K562 (cell line): ENCODE results near the gene ASIC3. TPM values are rescaled to one million over a fixed set of nuclear protein-coding genes. Genes with fewer than 3 reads are reported as not detected.
"Not testable (repeated sequence)": the region's sequence is repeated elsewhere in the genome, so short reads cannot be mapped to it uniquely, and the experiment has no call there.

Experiments used
- ATAC-seq: fragments of 200-7000 bp; cut with Tn5 transposase; 3 replicates; pipeline ENCODE4 v1.9.1; 2020; ENCODE audit warnings: moderate library complexity
- BruUV-seq: library from RNA; stranded (reverse); fragments of 400-500 nt; replicated peaks from 2 replicates; lab custom pipeline; 2021; lab: Mats Ljungman, UMichigan
- CTCF ChIA-PET: fragments of 300-600 bp; formaldehyde crosslinking; extraction: SDS; loops from one replicate; lab custom pipeline; 2021; ENCODE audit warnings: low intra/inter-chr PET ratio; lab: Yijun Ruan, JAX
- POLR2A ChIA-PET: fragments of 300-600, 350-650 bp; sonication (Branson Sonifier 250); formaldehyde crosslinking; extraction: SDS; loops from one replicate; lab custom pipeline; 2021; ENCODE audit warnings: antibody characterized with exemption, inconsistent platforms; lab: Yijun Ruan, JAX
- DNase-seq, 4 experiments: peaks; one replicate each; pipeline versions ENCODE4 v3.0.0 to v3.0.0-alpha.2; 2011 to 2018; ENCODE audit warnings: low spot score in 3 of 4, mixed read lengths in 3 of 4; ENCODE audit errors: extremely low read depth in 1 of 4
- FAIRE-seq: peaks from 2 replicates; lab custom pipeline; 2011; peaks lifted over from hg19 to GRCh38; lab: Jason Lieb, UNC
- H2AFZ ChIP-seq: 2 replicates; pipeline ENCODE4 v1.6.0; 2011; ENCODE audit warnings: low read depth, low read length, control low read depth, inconsistent platforms
- H3K27ac ChIP-seq: fragments of 200-600 bp; 3 replicates; pipeline ENCODE4 v1.8.0; 2011; ENCODE audit warnings: low read depth, mild to moderate bottlenecking, control low read depth, inconsistent platforms, low read length, moderate library complexity, mixed read lengths; ENCODE audit errors: extremely low read depth
- H3K27me3 ChIP-seq, 2 experiments: fragments of 300-600 bp in 1 of 2; 2 replicates in 1 of 2; 3 replicates in 1 of 2; pipeline versions ENCODE4 v1.6.0 to v1.8.0; 2011; ENCODE audit warnings: inconsistent platforms in 2 of 2, low read length in 2 of 2, mild to moderate bottlenecking in 1 of 2, mixed read lengths in 1 of 2, moderate library complexity in 1 of 2; ENCODE audit not compliant: control insufficient read depth in 2 of 2, insufficient read depth in 2 of 2
- H3K36me3 ChIP-seq: fragments of 300-600 bp; 3 replicates; pipeline ENCODE4 v1.8.0; 2011; ENCODE audit warnings: mild to moderate bottlenecking, low read length, inconsistent platforms; ENCODE audit not compliant: control insufficient read depth, insufficient read depth
- H3K4me1 ChIP-seq, 2 experiments: fragments of 200-600 bp in 1 of 2; replicated peaks in 1 of 2; 2 replicates in 1 of 2; 3 replicates in 1 of 2; pipeline versions ENCODE4 v1.5.1 to v1.8.0; 2011; ENCODE audit warnings: inconsistent platforms in 2 of 2, low read length in 2 of 2, mild to moderate bottlenecking in 1 of 2, mixed read lengths in 1 of 2, moderate library complexity in 1 of 2; ENCODE audit not compliant: control insufficient read depth in 2 of 2, insufficient read depth in 2 of 2
- H3K4me2 ChIP-seq: 2 replicates; pipeline ENCODE4 v1.6.1; 2011; ENCODE audit warnings: low read length, control low read depth, inconsistent platforms, mixed read lengths; ENCODE audit not compliant: insufficient read depth
- H3K4me3 ChIP-seq: fragments of 200-600 bp; sonication (generic), shearing (Covaris generic); 2 replicates; pipeline ENCODE4 v1.5.1; 2016; ENCODE audit warnings: control low read depth, inconsistent platforms
- H3K79me2 ChIP-seq: fragments of 200-600 bp; 3 replicates; pipeline ENCODE4 v1.8.0; 2011; ENCODE audit warnings: low read length, inconsistent platforms; ENCODE audit not compliant: control insufficient read depth, insufficient read depth
- H3K9ac ChIP-seq, 2 experiments: 2 replicates each; pipeline versions ENCODE4 v1.6.0 to v1.6.1; 2011; ENCODE audit warnings: low read depth in 2 of 2, low read length in 2 of 2, control low read depth in 1 of 2, inconsistent platforms in 1 of 2, mild to moderate bottlenecking in 1 of 2, mixed read lengths in 1 of 2; ENCODE audit not compliant: insufficient read depth in 1 of 2
- H3K9me1 ChIP-seq: one replicate; pipeline ENCODE4 v1.6.0; 2011; ENCODE audit warnings: inconsistent platforms, mild to moderate bottlenecking, low read length, moderate library complexity; ENCODE audit not compliant: control insufficient read depth, insufficient read depth
- H3K9me3 ChIP-seq: replicated peaks from 2 replicates; pipeline ENCODE4 v1.5.1; 2011; ENCODE audit warnings: low read depth, low read length, inconsistent platforms; ENCODE audit not compliant: control insufficient read depth, insufficient read depth
- H4K20me1 ChIP-seq: replicated peaks from 2 replicates; pipeline ENCODE4 v1.6.1; 2011; ENCODE audit warnings: low read length, inconsistent platforms, mixed read lengths; ENCODE audit not compliant: control insufficient read depth, insufficient read depth
- ARNT ChIP-seq, 2 experiments: fragments of 450-650 bp; IDR thresholded peaks; 2 replicates each; pipeline ENCODE4 v1.6.1; 2016; ENCODE audit warnings: mild to moderate bottlenecking in 1 of 2
- CAMTA2 ChIP-seq: fragments of 250-450 bp; sonication (Bioruptor Pico); conservative IDR thresholded peaks from 2 replicates; pipeline ENCODE4 v1.5.1; 2022
- CBFA2T3 ChIP-seq: fragments of 450-650 bp; IDR thresholded peaks from 2 replicates; pipeline ENCODE4 v1.6.1; 2017
- CHD4 ChIP-seq: fragments of 200-600 bp; sonication (generic); IDR thresholded peaks from 3 replicates; pipeline ENCODE4 v1.6.1; 2012; ENCODE audit warnings: low read depth, mild to moderate bottlenecking, mixed read lengths, low read length, inconsistent platforms; ENCODE audit not compliant: insufficient read depth, insufficient replicate concordance, poor library complexity, severe bottlenecking
- ETV6 ChIP-seq, 3 experiments: fragments of 150-350 bp in 1 of 3; sonication (generic) in 1 of 3; formaldehyde crosslinking in 1 of 3; IDR thresholded peaks; 2 replicates each; pipeline versions ENCODE4 v1.6.1 to v1.8.0; 2014 to 2022; ENCODE audit warnings: borderline replicate concordance in 2 of 3, low read depth in 2 of 3, antibody characterized with exemption in 1 of 3, low read length in 1 of 3, mild to moderate bottlenecking in 1 of 3, missing genetic modification reagents in 1 of 3
- FOXP1 ChIP-seq: sonication (generic); formaldehyde crosslinking; IDR thresholded peaks from 2 replicates; pipeline ENCODE4 v1.8.0; 2022; ENCODE audit warnings: mild to moderate bottlenecking, missing genetic modification reagents
- MXI1 ChIP-seq: IDR thresholded peaks from 2 replicates; pipeline ENCODE4 v1.6.1; 2011; ENCODE audit warnings: low read depth, mild to moderate bottlenecking, improper control_type of control experiment, low read length
- NBN ChIP-seq: fragments of 450-650 bp; IDR thresholded peaks from 2 replicates; pipeline ENCODE4 v1.6.1; 2016; ENCODE audit warnings: low read depth, mild to moderate bottlenecking
- NFATC3 ChIP-seq: fragments of 450-650 bp; IDR thresholded peaks from 2 replicates; pipeline ENCODE4 v1.6.1; 2017; ENCODE audit warnings: mild to moderate bottlenecking
- NFRKB ChIP-seq: fragments of 450-650 bp; IDR thresholded peaks from 2 replicates; pipeline ENCODE4 v1.6.1; 2016; ENCODE audit warnings: low read depth
- RAD51 ChIP-seq: fragments of 450-650 bp; IDR thresholded peaks from 2 replicates; pipeline ENCODE4 v1.7.1; 2016; ENCODE audit warnings: low read depth, mild to moderate bottlenecking, borderline replicate concordance
- SMAD4 ChIP-seq: fragments of 250-450 bp; sonication (Bioruptor Pico); conservative IDR thresholded peaks from 2 replicates; pipeline ENCODE4 v1.8.0; 2021; ENCODE audit warnings: inconsistent platforms, mild to moderate bottlenecking, moderate library complexity
- TAL1 ChIP-seq: fragments of 450-650 bp; IDR thresholded peaks from 2 replicates; pipeline ENCODE4 v1.6.1; 2016; ENCODE audit warnings: mild to moderate bottlenecking
- TEAD1 ChIP-seq, 2 experiments: fragments of 450-650 bp in 1 of 2; sonication (generic) in 1 of 2; formaldehyde crosslinking; IDR thresholded peaks; 2 replicates each; pipeline versions ENCODE4 v1.4.0 to v1.8.0; 2020 to 2022; ENCODE audit warnings: mild to moderate bottlenecking in 2 of 2, missing genetic modification reagents in 1 of 2
- ZFPM2 ChIP-seq: fragments of 250-450 bp; sonication (Bioruptor Pico); IDR thresholded peaks from 2 replicates; pipeline ENCODE4 v1.5.1; 2022; ENCODE audit warnings: mild to moderate bottlenecking
- WGBS: fragments of 100-300 bp; shearing (Covaris generic); methylation state at CpG from one replicate; pipeline ENCODE4 v1.1.6; 2016; ENCODE audit warnings: low coverage, mixed read lengths; ENCODE audit not compliant: insufficient coverage; ENCODE audit errors: missing lambda C conversion rate; 5-methylcytosine and 5-hydroxymethylcytosine counted together
- in situ Hi-C: fragments of 300-500 bp; cut with MboI; formaldehyde crosslinking; loops from 4 replicates; pipeline ENCODE4 v1.15.0; 2018; ENCODE audit warnings: inconsistent platforms, mixed read lengths
- intact Hi-C: fragments of 100-400 bp; cut with micrococcal nuclease; formaldehyde crosslinking; loops from 2 replicates; pipeline ENCODE4 v1.14.2; 2022
- polyA plus RNA-seq, 8 experiments: library from polyadenylated mRNA; depleted of rRNA in 4 of 8; stranded (reverse) in 5 of 8; unstranded in 3 of 8; fragments of >200 nt; fragmentation: Nextera tagmentation in 2 of 8; fragmentation: Illumina TruSeq in 1 of 8; extraction: Ambion mirVana in 2 of 8; extraction: Trizol in 1 of 8; gene quantifications; 2 replicates each; pipeline versions ENCODE4 v1.2.1 to v1.2.3, GENCODE V29; 2011 to 2014; ENCODE audit warnings: inconsistent platforms in 1 of 8, missing spikeins in 1 of 8
- total RNA-seq, 7 experiments: library from RNA; depleted of rRNA in 6 of 7; stranded (reverse); fragments of >200 nt in 6 of 7; fragmentation: Illumina TruSeq in 2 of 7; extraction: Trizol in 2 of 7; gene quantifications; 2 replicates each; pipeline versions ENCODE4 v1.2.1 to v1.2.3, GENCODE V29; 2011 to 2021; ENCODE audit warnings: low replicate concordance in 1 of 7

Gene ASIC3
- total and polyA plus RNA-seq, 9 of the 15 experiments (the other 6 are each of a cell fraction or from before 2014, with no cell fraction given): 0.11 to 5.0 (median 0.87) TPM

- under 1% methylated on average over 16 of the region's 16 CpGs for WGBS
- Histone ChIP-seq H2AFZ (peak overlapping the region; percentile 47), H3K9ac (peak overlapping the region; percentile 6 to 51; a peak in 3 of 4 replicates), H3K4me1 (peaks cover 35 to 56% of the 10 kb centered on the region in 2 experiments), H3K4me3 (peak overlapping the region; percentile 58), H3K36me3 (peaks cover 24% of the 10 kb centered on the region; the same call in 2 of the 3 replicates), H3K79me2 (peaks cover 28% of the 10 kb centered on the region), H3K27ac (peak overlapping the region; percentile 73), H3K4me2 (peak overlapping the region; percentile 81)
- ATAC-seq; H3K27me3 ChIP-seq; in situ Hi-C loops; DNase-seq; H4K20me1 ChIP-seq; H3K9me3 ChIP-seq; FAIRE-seq; H3K9me1 ChIP-seq; TF ChIP-seq ETV6 (CRISPR knock-in tag; IDR thresholded peaks at IDR 0.05; ENCODE audit: borderline replicate concordance): not testable (repeated sequence)
- ChIA-PET CTCF (interaction anchor here (0.6 to 2.4 kb wide), 6 partner anchors 29 to 129 kb away, joined by 3 to 33 read pairs (median 6); partner anchors contain the start of genes CDK5 and SLC4A2), POLR2A (interaction anchor here (0.6 to 14.3 kb wide), 14 partner anchors 9 to 224 kb away, joined by 3 to 146 read pairs (median 4); partner anchors contain the start of genes AGAP3 and FASTK)
- TSS peak; percentile 73 for BruUV-seq
- intact Hi-C loops: loop anchor here (1.0 to 2.0 kb wide), 8 partner anchors 9 to 199 kb away; partner anchors contain the start of genes ABCF2 and TMUB1
- TF ChIP-seq RAD51: peak; percentile 72
- peak; percentile 49; the same call in 1 of the 2 replicates for TF ChIP-seq NFRKB
- TF ChIP-seq TAL1: peak; percentile 8; the same call in 1 of the 2 replicates
- 0 out of 4 replicates have a peak, but pooled peaks of 1 of the 2 experiments have one; percentile 17 for TF ChIP-seq ETV6 (IDR thresholded peaks at IDR 0.05; ENCODE audit: borderline replicate concordance in 1 of 2, low read depth in 2 of 2, low read length in 1 of 2)
- peak; percentile 55; the same call in 1 of the 2 replicates for TF ChIP-seq MXI1
- TF ChIP-seq TEAD1 (CRISPR knock-in tag; IDR thresholded peaks at IDR 0.05): 0 out of 4 replicates have a peak, but pooled peaks of 1 of the 2 experiments have one; percentile 43
- 0 out of 2 replicates have a peak, but pooled peaks have one; percentile 35 for TF ChIP-seq ZFPM2 (CRISPR knock-in tag)
- TF ChIP-seq CBFA2T3: peak; percentile 4; the same call in 1 of the 2 replicates
- TF ChIP-seq ARNT (IDR thresholded peaks at IDR 0.05): peak; percentile 18 to 62; a peak in 1 of 4 replicates
- TF ChIP-seq CAMTA2: 0 out of 2 replicates have a peak, but pooled peaks have one; percentile 39
- peak; percentile 3; the same call in 1 of the 2 replicates for TF ChIP-seq SMAD4 (CRISPR knock-in tag)
- TF ChIP-seq FOXP1 (CRISPR knock-in tag): 0 out of 2 replicates have a peak, but pooled peaks have one; percentile 13
- TF ChIP-seq NFATC3: 0 out of 2 replicates have a peak, but pooled peaks have one; percentile 23
- TF ChIP-seq CHD4: peak; percentile 67
- TF ChIP-seq NBN: peak; percentile 15; the same call in 1 of the 2 replicates
These were observed 20.6 kb upstream of the ASIC3 start for GRCh38 chr7:151027728-151028130.
